Measurements from ENCODE around the gene CUEDC1. TPM values are rescaled to one million over a fixed set of nuclear protein-coding genes. Genes with fewer than 3 reads are reported as not detected.

CUEDC1 gene
- total RNA-seq, 2 donors from 2014 or later = 33.0 to 44.9 TPM

- intact Hi-C loops (cut with DNase I) = no loop called here
- no peak for TF ChIP-seq CTCF (IDR thresholded peaks at IDR 0.05)
- TF ChIP-seq POLR2AphosphoS5 (IDR thresholded peaks at IDR 0.05) = no peak
- no peak for TF ChIP-seq POLR2A (IDR thresholded peaks at IDR 0.05)
- Histone ChIP-seq H3K27ac (peak overlapping the region; percentile 85 to 87), H3K4me3 (no peak overlapping the region), H3K27me3 (replicated peaks; ENCODE audit: insufficient read depth) (no peaks in the 10 kb centered on the region), H3K9me3 (no peaks in the 10 kb centered on the region), H3K36me3 (no peaks in the 10 kb centered on the region), H3K4me1 (replicated peaks) (peaks cover 15% of the 10 kb centered on the region)
- no peak for DNase-seq (ENCODE audit: low spot score)
- WGBS = 70% methylated on average over 5 of the region's 5 CpGs
Observed at GRCh38 chr17:57948169-57948554, 7.0 kb downstream of the CUEDC1 start.

- no peak for TF ChIP-seq POLR2AphosphoS5 (IDR thresholded peaks at IDR 0.05)
- no peak for TF ChIP-seq POLR2A (IDR thresholded peaks at IDR 0.05)
- no peak for TF ChIP-seq CTCF (IDR thresholded peaks at IDR 0.05)
- intact Hi-C loops (cut with DNase I) = loop anchor here (2.0 kb wide), 1 partner anchor 39 kb away; no protein-coding TSS in a partner anchor
- Histone ChIP-seq H3K27ac (peak overlapping the region; percentile 85 to 87), H3K4me3 (peak overlapping the region in 1 of 2 donors; percentile 33), H3K27me3 (replicated peaks; ENCODE audit: insufficient read depth) (no peaks in the 10 kb centered on the region), H3K36me3 (no peaks in the 10 kb centered on the region), H3K9me3 (no peaks in the 10 kb centered on the region), H3K4me1 (replicated peaks) (peaks cover 15% of the 10 kb centered on the region)
- 70% methylated on average over 9 of the region's 9 CpGs for WGBS
- DNase-seq (ENCODE audit: low spot score) = no peak
Observed at GRCh38 chr17:57947369-57947768, 7.8 kb downstream of the CUEDC1 start.

GRCh38 chr17:57946798-57947358 is 8.3 kb downstream of the CUEDC1 start:
- Histone ChIP-seq H3K36me3 (no peaks in the 10 kb centered on the region), H3K27ac (peak overlapping the region; percentile 85 to 87), H3K27me3 (replicated peaks; ENCODE audit: insufficient read depth) (no peaks in the 10 kb centered on the region), H3K4me1 (replicated peaks) (peaks cover 15% of the 10 kb centered on the region), H3K9me3 (no peaks in the 10 kb centered on the region), H3K4me3 (peak overlapping the region; percentile 20 to 33)
- intact Hi-C loops (cut with DNase I) = loop anchor here (2.0 kb wide), 1 partner anchor 40 kb away; no protein-coding TSS in a partner anchor
- TF ChIP-seq POLR2AphosphoS5 (IDR thresholded peaks at IDR 0.05) = peak; percentile 31
- TF ChIP-seq CTCF (IDR thresholded peaks at IDR 0.05) = no peak
- TF ChIP-seq POLR2A (IDR thresholded peaks at IDR 0.05) = no peak
- peak; percentile 52 for DNase-seq (ENCODE audit: low spot score)
- WGBS = 2% methylated on average over 10 of the region's 10 CpGs

GRCh38 chr17:57945996-57946797 is 9.0 kb downstream of the CUEDC1 start:
- 6% methylated on average over 6 of the region's 6 CpGs for WGBS
- Histone ChIP-seq H3K27ac (peak overlapping the region; percentile 85 to 87), H3K27me3 (replicated peaks; ENCODE audit: insufficient read depth) (no peaks in the 10 kb centered on the region), H3K36me3 (no peaks in the 10 kb centered on the region), H3K4me3 (peak overlapping the region; percentile 20 to 33), H3K4me1 (replicated peaks) (peaks cover 18% of the 10 kb centered on the region), H3K9me3 (no peaks in the 10 kb centered on the region)
- peak; percentile 49 for TF ChIP-seq POLR2AphosphoS5 (IDR thresholded peaks at IDR 0.05)
- TF ChIP-seq POLR2A (IDR thresholded peaks at IDR 0.05) = no peak
- TF ChIP-seq CTCF (IDR thresholded peaks at IDR 0.05) = peak in 1 of 4 experiments; percentile 15
- DNase-seq (ENCODE audit: low spot score) = peak; percentile 73
- intact Hi-C loops (cut with DNase I) = loop anchor here (2.0 kb wide), 1 partner anchor 41 kb away; no protein-coding TSS in a partner anchor

All from prostate gland (tissue), 2 donors.